Right ventricle myocardium inferior (tissue), 1 donor: ENCODE results near the gene ADARB2. TPM values are rescaled to one million over a fixed set of nuclear protein-coding genes. Genes with fewer than 3 reads are reported as not detected.
"Not testable (repeated sequence)": the region's sequence is repeated elsewhere in the genome, so short reads cannot be mapped to it uniquely, and the experiment has no call there.

Experiments
- ATAC-seq: fragments of 200-7000 bp; cut with Tn5 transposase; one replicate; pipeline ENCODE4 v1.9.1; 2020; ENCODE audit warnings: mild to moderate bottlenecking, moderate library complexity
- DNase-seq: peaks from one replicate; pipeline ENCODE4 v3.0.0; 2021; ENCODE audit errors: missing footprints
- intact Hi-C: fragments of 100-400 bp; cut with DNase I; formaldehyde crosslinking; loops from one replicate; pipeline ENCODE4 v1.11.0; 2022
- total RNA-seq: library from RNA; stranded (reverse); fragmentation: NEBNext Ultra II Directional; extraction: Animal tissue kit (Norgen Biotek cat#: 25700); gene quantifications from one replicate; pipeline ENCODE4 v1.2.1, GENCODE V29; 2021
- donor health status: DM: no; HTN: yes; CAD: no; lungs with severe emphysema.

ADARB2 gene
- total RNA-seq, 1 donor from 2014 or later: 0.19 TPM

DNA sequence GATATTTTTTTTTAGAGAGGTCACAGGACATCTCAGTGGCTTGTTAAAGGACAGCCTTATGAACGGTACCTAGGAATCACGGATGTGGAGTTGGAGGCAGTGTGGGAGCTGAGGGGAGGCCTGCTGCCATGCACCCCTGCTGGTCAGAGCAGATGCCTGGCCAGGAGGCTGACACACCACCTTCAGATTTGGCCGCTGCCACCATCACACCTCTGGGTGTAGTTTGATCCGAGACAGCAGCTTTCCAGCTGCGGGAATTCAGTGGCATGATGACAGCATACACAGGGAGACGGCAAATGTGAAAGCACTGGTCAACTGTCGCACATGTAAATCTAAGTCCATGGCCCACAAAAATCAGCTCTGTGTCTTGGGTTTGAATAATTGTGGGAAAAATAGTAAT lies 285.4 kb downstream of the ADARB2 start:
- intact Hi-C loops: no loop called here
- no peak for DNase-seq
- no peak for ATAC-seq

DNA sequence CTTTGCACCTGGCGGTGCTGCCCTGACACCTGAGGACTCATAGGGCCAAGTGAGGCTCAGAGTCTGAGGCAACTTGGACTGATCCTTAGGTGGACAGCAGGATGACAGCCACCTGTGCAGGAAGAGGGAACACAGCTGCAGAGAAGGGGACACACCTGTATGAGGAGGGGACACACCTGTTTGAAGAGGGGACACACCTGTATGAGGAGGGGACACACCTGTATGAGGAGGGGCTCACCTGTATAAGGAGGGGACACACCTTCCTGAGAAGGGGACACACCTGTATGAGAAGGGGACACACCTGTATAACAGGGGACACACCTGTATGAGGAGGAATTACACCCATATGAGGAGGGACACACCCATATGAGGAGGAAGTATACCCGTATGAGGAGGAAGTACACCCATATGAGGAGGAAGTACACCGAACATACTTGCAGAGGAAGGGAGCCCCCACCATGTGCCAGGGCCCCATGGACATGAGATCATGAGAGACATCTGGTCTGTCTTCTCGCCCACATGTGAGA lies 285.9 kb downstream of the ADARB2 start:
- DNase-seq (no peak), ATAC-seq (no peak)
- intact Hi-C loops: no loop called here

DNA sequence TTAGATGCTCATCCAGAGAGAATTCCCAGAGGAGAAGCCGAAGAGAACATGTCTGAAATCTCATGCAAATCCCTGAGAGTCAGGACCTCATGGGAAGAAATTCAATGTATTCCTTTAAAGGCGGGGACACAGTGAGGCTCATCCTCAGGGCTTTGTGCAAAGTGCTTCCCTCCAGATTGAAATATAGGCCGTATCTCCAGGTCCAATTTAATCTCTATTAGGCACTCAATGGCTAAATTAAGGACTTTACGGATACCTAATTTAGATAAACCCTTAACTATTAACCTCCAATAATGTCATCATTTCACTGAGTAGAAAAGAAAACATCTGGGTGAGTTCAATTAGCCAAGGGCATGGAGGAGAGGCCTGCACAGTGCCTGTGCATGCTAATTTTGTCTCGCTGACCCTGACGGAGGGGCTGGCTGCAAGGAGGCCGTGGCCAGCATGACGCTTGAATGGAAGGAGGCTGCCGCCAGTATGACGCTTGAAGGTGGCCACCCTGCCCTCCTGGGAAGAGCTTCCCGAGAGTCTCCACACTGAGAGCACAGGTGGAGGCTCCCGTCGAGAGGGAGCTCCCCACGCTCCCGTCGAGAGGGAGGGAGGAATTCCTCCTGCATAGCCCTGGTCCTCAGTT lies 287.6 kb downstream of the ADARB2 start:
- ATAC-seq: no peak
- no peak for DNase-seq
- intact Hi-C loops: no loop called here

DNA sequence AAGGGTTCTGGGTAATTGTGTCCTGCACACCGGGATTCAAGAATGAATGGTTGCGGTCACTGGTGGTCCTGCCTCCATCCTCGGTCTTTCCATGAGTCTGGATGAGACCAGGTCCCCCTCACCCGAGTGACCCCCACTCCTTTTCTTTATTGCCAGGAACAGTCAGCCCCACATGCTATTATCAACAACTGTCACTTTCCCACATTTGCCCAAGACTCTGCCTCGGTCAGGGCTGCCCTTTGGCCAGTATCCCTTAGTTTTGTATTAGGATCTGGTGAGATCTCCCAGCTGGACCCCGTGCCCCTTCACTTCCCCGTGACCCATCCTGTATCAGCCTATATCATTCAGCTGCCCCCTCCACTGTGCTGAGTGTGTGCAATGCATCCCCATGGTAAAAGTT lies 288.3 kb downstream of the ADARB2 start:
- DNase-seq: no peak
- intact Hi-C loops: no loop called here
- no peak for ATAC-seq

DNA sequence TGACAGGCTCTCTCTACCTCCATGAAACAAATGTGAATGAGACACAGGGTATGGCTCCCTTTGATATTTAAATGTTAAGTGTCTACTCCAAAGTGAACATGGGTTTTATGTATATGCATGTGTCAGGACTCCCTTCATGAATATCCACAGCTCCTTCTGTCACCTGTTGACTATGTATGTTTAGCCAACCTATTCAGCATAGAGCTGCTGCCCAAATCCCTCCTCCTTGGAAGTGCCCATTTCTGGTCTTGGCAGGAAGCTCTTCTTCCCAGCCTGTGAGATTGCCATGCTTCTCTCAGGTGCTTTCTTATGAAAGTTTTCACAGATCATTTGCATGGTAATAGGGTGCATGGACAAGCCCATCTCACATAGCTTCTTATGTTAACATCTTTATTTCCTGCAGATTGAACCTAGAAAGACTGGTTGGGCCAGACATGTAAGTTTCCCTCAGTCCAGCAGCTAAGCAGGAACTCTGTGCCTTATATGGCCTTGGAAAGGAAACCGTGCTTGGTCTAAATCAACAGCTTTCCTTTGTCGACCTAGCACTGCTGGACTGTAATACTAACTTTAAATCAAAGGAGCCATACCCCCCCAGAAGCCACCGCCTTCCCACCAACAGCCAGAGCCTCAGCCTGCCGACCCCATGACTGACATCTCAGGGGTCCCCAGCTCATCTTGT lies 288.9 kb downstream of the ADARB2 start:
- no peak for ATAC-seq
- intact Hi-C loops: no loop called here
- DNase-seq: no peak

DNA sequence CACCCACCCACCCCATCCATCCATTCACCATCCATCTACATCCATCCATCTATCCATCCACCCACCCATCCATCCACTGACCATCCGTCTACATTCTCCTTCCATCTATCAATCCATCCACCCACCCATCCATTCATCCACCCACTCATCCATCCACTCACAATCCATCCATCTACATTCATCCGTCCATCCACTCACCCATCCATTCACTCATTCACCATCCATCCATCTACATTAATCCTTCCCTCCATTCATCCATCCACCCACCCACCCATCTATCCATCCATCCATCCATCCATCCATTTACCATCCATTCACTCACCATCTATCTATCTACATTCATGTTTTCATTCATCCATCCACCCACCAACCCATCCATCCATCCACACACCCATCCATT lies 292.5 kb downstream of the ADARB2 start:
- intact Hi-C loops: no loop called here
- ATAC-seq: no peak
- no peak for DNase-seq

DNA sequence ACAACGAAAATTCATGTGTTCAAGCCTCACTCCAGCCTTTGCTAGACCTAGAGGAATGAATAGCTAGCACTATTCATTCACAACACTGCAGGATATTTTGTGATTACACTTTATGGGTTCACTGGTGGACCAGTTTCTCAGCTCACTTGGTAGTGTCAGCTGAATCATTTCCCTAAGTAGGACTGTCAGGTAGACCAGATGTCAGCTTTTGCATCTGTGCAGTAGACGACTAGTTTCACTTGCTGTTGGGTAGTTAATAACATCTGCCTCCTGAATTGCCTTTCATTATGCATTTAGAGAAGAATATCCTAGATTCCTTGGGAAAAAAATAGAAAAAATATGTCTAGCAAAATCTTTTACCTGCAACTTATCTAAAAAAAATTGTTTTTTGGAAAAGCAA lies 296.4 kb downstream of the ADARB2 start:
- DNase-seq (no peak), ATAC-seq (no peak)
- intact Hi-C loops: no loop called here

DNA sequence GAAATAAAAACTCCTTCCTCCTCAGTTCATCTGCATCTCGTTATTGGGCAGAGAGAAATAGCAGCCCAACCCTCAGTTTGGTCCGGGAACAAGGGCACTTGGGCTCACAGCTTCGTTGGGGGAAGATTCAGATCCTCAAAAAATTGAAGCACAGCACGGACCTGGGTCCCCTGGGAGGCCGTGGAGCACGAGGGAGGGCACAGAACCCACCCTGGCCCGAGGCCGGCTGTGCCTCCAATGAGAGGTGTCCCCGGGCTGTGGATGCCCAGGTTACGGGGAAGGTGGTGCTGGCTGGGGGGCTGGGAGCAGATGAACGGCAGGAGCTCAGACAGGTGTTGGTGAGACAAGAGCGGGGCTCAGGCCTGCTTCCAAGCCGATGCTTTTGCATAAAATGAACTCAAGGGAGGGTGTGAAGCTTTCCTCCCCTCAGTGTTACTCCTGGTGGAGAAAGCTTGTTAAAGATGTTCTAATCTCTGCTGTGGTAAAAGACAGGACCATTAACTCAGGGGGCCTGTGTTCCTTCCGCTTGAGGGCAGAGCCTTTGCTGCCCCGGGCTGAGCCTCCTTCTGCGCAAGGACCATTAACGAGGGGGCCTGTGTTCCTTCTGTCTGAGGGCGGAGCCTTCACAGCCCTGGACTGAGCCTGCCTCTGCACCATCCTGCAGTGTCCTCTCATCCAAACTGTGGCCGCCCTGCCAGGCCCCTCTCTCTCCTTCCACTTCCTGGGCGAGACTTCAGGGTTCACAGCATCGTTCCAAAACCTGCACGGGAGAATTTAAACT lies 302.2 kb downstream of the ADARB2 start:
- ATAC-seq: no peak
- intact Hi-C loops: no loop called here
- DNase-seq: no peak

DNA sequence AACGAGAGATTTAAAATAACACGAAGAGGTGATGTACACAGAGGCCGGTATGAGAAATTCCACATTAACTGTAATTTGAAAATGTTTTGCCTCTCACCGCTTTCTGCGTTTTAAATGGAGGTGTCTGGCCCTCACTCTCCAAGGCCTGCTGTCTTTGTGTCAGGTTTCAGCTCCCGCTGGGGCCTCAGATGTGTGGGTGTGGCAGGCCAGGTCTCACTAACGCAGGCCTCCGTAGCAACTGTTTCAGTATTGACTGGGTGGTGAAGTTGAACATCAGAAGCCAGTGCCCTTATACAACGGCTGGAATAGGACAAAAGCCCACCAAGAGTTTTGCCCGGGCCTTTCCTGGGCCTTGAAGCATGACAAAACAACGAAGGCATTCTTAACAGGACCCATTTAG lies 303.1 kb downstream of the ADARB2 start:
- DNase-seq (no peak), ATAC-seq (no peak)
- intact Hi-C loops: no loop called here

DNA sequence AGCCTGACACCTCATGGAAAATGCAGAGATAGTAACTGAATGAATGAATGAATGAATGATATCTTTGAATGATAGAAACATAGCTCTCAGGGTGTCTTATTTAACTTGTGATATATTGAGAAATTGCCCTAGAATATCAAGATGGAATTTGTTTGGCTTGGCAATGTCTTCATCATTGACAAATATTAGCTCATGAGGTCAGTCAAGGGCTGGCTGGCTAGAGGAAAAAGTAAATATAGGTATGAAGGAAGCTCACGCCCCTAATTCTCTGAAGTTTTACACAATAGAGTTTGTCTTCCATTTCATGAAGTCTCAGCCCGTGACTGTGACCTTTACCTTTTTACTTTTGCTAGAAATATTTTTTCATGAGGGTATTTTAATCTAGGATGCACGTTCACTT lies 305.2 kb downstream of the ADARB2 start:
- intact Hi-C loops: no loop called here
- ATAC-seq: no peak

DNA sequence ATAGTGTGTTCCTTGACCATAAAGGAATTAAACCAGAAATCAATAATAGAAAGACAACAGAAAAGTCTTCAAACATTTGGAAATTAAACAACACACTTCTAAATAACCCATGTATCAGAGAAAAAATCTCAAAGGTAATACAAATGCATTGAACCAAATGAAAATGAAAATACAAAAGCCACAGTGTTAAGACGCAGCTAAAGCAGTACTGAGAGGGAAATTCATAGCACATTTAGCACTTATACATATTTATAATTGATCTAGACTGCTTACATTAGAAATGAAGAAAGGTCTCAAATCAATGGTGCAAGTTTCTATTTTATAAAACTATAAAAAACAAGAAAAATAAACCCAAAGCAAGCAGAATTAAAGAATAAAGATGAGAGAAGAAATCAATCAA lies 306.1 kb downstream of the ADARB2 start:
- DNase-seq: no peak
- no peak for ATAC-seq
- intact Hi-C loops: no loop called here

More for the DNA sequence above, 305.2 kb downstream of the ADARB2 start:
- DNase-seq: no peak

DNA sequence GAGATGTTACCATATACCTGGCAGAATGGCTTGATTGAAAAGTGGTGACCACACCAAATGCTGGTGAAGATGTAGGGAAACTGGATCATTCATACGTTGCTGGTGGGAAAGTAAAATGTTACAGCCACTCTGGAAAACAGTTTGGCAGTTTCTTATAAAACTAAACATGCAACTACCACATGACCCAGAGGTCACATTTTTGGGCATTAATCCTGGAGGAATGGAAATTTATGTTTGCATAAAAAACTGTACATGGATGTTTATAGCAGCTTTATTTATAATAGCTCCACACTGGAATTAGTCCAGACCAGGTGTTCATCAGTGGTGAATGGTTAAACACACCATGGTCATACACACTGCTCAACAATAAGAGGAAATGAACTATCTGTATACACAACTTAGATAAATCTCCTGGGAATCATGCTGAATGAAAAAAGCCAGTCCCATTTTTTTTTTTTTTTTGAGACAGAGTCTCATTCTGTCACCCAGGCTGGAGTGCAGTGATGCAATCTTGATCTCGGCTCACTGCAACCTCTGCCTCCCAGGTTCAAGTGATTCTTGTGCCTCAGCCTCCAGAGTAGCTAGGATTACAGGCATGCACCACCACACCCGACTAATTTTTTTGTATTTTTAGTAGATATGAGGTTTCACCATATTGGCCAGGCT lies 309.7 kb downstream of the ADARB2 start:
- DNase-seq, intact Hi-C loops, ATAC-seq: not testable (repeated sequence)

DNA sequence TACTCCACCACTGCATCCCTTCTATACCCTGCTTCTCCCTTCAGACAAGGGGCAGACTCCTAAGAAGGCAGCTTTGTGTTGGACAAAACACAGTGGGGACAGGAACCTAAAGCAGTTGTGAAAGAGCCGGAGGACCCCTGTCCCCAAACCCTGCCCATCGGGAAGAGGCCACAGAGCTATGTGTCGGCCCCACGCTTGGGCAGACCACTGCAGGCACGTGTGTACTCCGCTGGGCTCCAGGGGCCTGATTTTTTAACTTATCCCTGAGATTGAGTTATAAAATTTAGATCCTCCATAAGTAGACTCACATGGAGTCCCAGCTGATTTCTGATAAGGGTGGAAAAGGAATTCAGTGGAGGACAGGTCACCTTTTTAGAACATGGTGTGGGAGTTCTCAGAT lies 310.5 kb downstream of the ADARB2 start:
- DNase-seq (no peak), ATAC-seq (no peak)
- intact Hi-C loops: no loop called here

DNA sequence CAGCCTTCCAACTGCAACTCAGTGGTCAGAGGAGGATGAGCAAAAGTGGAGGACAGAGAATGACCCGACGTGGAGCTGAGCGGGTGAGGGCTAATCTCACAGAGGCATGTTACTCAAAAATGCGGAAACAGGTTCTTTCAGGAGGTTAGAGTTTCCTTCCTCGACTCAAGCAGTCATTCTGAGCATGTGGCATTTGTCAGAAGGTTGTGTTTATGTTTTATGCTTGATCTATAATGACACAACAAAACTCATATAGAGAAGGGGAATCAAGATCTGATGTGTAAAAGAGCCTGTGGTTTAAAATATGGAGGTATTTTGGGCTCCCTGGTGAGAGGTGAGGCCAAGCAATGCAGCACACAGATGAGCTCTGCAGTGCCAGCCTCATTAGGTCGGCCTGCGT lies 311.4 kb downstream of the ADARB2 start:
- intact Hi-C loops: no loop called here
- DNase-seq (no peak), ATAC-seq (no peak)

DNA sequence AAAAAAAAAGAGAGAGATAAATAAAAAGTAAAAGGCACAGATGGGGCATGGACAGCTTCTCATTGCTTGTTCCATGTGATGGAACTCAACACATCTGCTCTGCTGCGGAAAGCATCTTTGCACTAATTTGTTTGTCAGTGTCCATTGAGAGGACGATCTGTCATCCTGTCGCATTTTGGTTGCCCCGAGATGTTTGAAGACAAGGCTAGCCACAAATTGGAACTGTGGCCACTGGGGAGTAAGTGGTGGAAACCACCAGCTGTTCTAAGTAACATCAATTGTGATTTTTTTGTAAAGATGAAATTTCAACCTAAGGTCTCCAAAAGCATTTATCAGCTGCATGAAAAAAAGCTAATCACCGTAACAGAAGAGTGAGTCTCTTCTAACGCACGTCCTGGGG lies 312.7 kb downstream of the ADARB2 start:
- no peak for DNase-seq
- no peak for ATAC-seq
- intact Hi-C loops: no loop called here

DNA sequence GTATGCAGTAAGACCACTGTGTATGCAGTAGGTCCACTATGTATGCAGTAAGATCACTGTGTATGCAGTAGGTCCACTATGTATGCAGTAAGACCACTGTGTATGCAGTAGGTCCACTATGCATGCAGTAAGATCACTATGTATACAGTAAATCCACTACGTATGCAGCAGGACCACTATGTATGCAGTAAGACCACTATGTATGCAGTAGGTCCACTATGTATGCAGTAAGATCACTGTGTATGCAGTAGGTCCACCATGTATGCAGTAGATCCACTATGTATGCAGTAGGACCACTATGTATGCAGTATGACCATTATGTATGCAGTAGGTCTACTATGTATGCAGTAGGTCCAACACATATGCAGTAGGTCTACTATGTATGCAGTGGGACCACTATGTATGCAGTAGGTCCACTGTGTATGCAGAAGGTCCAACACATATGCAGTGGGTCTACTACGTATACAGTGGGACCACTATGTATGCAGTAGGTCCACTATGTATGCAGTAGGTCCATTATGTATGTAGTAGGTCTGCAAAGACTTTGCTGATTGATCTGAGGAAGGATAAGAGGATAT lies 313.6 kb downstream of the ADARB2 start:
- intact Hi-C loops: no loop called here
- DNase-seq (no peak), ATAC-seq (no peak)

DNA sequence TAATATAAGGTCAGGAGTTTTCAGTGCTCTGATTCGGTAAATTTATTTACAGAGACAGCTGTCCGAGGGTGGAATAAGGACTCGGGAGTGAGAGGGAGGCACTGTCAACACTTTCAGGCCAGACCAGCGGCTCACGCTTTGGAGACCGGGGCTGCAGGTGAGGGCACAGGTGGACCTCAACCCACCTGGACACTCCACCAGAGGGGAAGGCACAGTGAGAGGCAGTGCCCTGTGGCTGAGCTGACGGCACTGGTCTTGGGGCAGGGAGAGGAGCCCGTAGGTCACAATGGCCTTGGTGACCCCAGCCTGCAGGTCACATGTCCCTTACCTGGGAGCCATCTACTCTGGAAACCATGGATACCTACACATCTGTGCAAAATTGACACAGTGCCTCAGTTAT lies 315.1 kb downstream of the ADARB2 start:
- ATAC-seq: no peak
- no peak for DNase-seq
- intact Hi-C loops: no loop called here

DNA sequence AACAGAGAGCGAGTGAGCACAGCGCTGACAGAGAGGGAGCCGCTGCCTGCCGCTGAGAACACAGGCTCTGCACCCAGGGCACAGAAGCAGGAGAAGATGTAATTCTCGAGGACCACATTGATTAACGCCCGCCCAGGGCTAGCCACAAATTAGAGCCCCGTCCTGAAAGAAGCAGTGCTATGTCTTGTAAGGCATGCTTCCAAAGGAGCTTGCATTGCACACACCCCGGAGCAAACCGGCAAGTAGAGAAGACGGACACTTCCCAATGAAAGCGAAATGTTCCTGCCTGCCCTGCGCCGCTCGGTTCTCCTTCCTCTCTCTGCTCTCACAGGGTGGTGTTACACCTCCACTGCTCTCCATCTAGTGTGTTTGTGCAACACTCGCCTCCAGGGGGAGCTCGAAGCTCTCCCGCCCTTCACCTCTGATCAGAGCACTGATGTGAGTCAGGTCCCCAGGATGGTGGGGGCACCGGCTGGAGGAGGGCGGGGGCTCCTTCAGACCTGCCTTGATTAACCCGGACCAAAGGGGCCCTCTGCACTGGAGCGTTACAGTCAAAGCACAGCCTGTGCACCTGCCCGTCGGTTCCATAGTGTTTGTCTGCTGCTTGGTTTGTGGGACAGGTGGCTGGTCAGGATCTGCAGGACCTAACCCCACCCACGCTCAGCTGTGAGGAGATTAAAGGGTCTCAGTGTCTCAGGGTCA lies 316.5 kb downstream of the ADARB2 start:
- ATAC-seq (no peak), DNase-seq (no peak)
- intact Hi-C loops: no loop called here
